Measurements from ENCODE around the gene EFNA4. TPM values are rescaled to one million over a fixed set of nuclear protein-coding genes. Genes with fewer than 3 reads are reported as not detected.
A peak's percentile ranks its signal among the peaks of the same experiment; 100 is the strongest.

EFNA4 gene
- total RNA-seq, 2 donors from 2014 or later: 23.0 to 33.5 TPM

- ATAC-seq (no peak), DNase-seq (no peak)
- intact Hi-C loops (cut with DNase I, micrococcal nuclease): no loop called here
Observed at GRCh38 chr1:155064832-155065429, 1.4 kb downstream of the EFNA4 start.

- ATAC-seq (no peak), DNase-seq (no peak)
- intact Hi-C loops (cut with DNase I, micrococcal nuclease): no loop called here
Observed at GRCh38 chr1:155066777-155067176, 3.2 kb downstream of the EFNA4 start.

DNA sequence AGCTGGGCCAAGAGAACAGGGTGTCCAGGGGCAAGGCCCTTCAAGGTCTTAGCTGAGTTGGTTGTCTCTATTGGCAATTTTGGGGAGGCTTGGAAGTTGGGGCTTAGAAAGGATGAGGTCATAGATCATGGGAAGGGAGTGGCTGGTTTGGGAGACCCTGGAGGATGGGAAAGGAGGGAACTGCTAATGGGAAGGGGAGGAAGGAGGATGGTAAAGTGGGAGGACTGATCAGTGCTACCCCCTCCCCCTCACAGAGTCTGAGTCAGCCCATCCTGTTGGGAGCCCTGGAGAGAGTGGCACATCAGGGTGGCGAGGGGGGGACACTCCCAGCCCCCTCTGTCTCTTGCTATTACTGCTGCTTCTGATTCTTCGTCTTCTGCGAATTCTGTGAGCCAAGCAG is 5.1 kb downstream of the EFNA4 start:
- no peak for DNase-seq
- ATAC-seq: no peak
- intact Hi-C loops (cut with DNase I, micrococcal nuclease): no loop called here

DNA sequence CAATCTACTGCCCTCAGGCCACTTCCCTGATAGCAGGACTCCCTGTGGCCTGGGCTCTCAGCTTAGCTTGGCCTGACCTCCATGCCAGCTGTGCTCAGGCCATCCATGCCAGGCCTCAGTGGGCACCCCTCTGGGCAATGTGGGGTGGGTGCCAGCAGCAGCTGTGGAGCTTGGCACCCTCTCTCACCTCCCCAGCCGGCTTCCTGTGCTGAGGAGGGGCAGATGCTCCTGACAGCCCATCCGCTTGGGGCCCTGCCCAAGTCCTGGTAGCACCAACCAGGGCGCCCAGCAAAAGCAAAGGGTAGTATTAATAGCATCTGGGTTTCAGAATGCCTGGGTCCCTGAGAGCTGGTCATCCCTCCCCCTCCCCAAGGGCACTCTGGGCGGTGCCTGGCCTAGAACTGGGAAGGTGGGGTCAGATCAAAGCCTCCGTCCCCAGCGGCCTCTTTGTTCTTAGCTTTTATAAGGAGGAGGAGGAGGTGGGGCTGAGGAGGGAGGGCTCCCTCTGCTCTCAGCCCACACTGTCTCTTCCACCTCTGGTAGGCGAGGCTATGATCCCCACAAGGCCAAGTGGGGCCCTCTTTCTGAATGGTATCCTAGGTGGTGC is 6.1 kb downstream of the EFNA4 start:
- DNase-seq (no peak), ATAC-seq (peak; percentile 34)
- intact Hi-C loops (cut with DNase I, micrococcal nuclease): no loop called here

- DNase-seq (no peak), ATAC-seq (peak; percentile 13)
- intact Hi-C loops (cut with DNase I, micrococcal nuclease): no loop called here
Observed at GRCh38 chr1:155070158-155070621, 6.7 kb downstream of the EFNA4 start.

DNA sequence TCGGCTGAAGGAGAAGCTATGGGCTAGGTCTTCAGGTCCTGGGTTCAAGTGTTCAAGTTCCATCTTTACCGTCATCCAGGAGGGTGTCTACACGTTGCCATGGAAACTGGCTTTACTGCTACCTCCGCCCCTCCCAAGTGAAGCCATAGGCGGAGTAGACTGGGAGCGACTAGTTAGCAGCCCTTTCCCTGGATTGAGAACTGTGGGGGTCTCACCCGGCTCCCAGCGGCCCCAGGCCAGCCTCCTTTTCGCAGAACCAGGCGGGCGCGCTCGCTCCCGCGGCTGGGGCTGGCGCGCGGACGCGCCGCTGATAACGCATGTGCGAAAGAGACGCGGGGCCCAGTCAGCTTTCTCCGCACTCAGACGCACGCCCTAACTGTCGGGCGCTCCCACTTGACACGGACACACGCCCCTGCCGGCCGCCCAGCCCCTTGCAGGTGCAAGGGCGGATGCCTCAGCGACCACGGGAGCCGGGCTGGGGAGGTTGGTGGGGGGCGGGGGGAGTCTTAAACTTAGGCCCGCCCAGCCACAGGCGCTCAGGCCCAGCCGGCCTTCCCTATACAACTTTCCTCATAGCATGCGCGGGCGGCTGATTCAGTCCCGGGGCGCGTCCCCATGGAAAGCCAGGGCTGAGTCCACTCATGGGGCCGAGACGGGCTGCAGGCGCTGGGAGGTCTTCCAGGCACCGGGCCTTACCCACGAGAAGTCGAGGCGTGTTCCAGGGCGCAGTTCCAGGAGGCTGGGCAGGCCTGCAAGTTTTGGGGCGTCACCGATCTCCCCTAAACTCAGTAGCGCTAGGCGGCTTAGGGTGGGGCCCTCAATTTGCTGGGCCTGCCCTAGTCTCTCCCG is 7.4 kb downstream of the EFNA4 start:
- intact Hi-C loops (cut with DNase I, micrococcal nuclease): no loop called here
- peak; percentile 88 to 89 for DNase-seq

GRCh38 chr1:155071701-155072100 is 8.2 kb downstream of the EFNA4 start:
- intact Hi-C loops (cut with DNase I, micrococcal nuclease): no loop called here
- DNase-seq (no peak), ATAC-seq (no peak)

More for the DNA sequence above, 7.4 kb downstream of the EFNA4 start:
- peak; percentile 88 for ATAC-seq

GRCh38 chr1:155072531-155073289 is 9.2 kb downstream of the EFNA4 start:
- ATAC-seq (no peak), DNase-seq (no peak)
- intact Hi-C loops (cut with DNase I, micrococcal nuclease): no loop called here

GRCh38 chr1:155073377-155074242 is 10.1 kb downstream of the EFNA4 start:
- no peak for ATAC-seq
- DNase-seq: no peak

DNA sequence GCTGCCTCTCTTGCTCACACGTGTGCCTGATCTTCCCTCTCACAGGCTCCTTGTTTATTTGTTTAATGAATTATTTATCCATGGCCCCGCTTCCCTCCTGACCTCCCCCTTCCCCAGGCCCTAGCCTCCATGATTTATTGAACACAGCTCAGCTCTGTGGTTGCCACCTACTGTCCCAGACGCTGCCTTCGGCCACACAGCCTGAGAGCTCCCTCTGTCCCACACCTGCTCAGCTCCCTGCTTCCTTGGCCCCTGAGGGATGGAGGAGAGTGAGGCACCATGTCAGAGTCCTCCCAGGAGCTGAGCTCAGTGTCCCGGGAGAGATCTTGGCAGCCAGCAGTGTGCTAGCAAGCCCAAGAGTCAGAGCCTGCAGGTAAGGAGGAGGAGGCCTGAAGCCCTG is 12.0 kb downstream of the EFNA4 start:
- intact Hi-C loops (cut with DNase I, micrococcal nuclease): no loop called here
- DNase-seq (no peak), ATAC-seq (no peak)

More at GRCh38 chr1:155073377-155074242, 10.1 kb downstream of the EFNA4 start:
- intact Hi-C loops (cut with DNase I, micrococcal nuclease): no loop called here

- intact Hi-C loops (cut with DNase I, micrococcal nuclease): no loop called here
- ATAC-seq (no peak), DNase-seq (no peak)
Observed at GRCh38 chr1:155076371-155076770, 12.8 kb downstream of the EFNA4 start.

DNA sequence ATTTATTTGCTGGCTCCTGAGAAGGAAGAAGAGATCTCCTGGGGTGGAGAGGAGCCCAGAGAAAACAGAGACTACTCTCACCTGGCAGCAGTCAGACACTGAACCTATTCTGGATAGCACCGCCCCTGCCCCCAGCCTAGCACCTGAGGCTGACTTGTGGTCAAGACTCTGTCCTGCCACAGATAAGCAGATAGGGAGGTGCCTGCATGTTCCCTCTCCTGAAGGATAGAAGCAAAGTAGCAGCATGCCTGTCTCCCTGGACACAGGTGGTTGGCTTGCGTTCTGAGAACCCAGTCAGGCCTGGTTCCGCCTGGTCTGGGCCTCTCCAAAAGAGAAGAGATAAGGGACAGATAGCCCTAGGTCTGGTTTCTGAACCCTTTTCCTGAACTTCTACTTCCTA is 13.8 kb downstream of the EFNA4 start:
- intact Hi-C loops (cut with DNase I, micrococcal nuclease): no loop called here
- DNase-seq: no peak
- ATAC-seq: no peak

DNA sequence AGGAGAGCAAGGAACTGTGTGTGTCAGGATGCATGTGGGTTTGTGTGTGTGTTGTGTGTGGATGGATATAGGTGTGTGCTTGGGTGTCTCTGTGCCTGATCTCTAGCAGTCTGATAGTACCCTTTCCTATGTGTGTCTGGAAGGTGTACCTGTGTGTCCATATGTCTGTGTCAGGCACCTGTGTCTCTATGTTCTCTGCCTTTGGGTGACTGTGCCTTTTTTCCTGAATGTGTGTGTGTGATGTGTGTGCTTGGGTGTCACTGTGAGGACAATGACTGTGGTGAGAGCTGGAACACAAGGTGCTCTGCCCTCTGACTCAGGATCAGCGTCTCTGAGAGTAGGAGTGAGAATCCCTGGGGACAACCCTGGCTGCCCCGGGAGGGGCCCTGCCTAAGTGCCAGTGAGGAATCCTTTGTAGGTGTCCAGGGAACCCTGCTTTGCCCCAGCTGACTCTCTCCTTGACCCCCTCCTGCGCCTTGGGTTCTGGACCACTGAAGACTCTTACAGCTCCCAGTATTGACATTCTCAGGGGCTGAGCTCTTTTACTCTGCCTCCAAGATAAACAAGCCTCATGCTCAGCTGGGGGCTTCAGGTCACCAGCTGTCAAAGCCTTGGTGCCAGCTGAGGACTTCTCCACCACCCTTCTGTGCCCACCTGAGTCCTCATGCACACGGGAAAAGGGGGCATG is 14.4 kb downstream of the EFNA4 start:
- intact Hi-C loops (cut with DNase I, micrococcal nuclease): no loop called here
- ATAC-seq: no peak
- no peak for DNase-seq

- peak; percentile 75 to 88 for DNase-seq
- peak; percentile 52 for ATAC-seq
- intact Hi-C loops (cut with DNase I, micrococcal nuclease): no loop called here
Observed at GRCh38 chr1:155078469-155079209, 15.1 kb downstream of the EFNA4 start, which contains the start of gene EFNA3. Gene EFNA3, plus strand, starts transcription at chr1:155078837. Its CDS starts 105 bp downstream, at chr1:155078942.

DNA sequence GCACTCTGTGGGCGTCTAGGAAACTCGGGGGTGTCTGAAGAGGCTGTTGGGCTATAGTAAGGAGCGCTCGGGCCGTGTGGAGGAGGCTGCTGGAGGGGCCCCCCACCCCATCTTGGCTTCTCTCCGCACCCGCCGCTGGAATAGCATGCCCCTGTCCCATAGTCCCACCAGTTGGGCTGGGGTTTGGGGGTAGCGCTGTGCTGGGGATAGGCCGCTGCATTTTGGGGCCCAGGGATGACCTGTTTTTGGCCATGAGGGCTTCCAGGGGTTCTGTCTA is 15.6 kb downstream of the EFNA4 start:
- no peak for DNase-seq
- ATAC-seq: no peak
- intact Hi-C loops (cut with DNase I, micrococcal nuclease): no loop called here

- DNase-seq: peak in 1 of 2 donors; percentile 52
- no peak for ATAC-seq
- intact Hi-C loops (cut with DNase I, micrococcal nuclease): no loop called here
Observed at GRCh38 chr1:155079487-155080311, 16.2 kb downstream of the EFNA4 start.

Data from left colon (tissue), 2 donors.